ENCODE results near the gene SNRPB.

SNRPB gene

DNA sequence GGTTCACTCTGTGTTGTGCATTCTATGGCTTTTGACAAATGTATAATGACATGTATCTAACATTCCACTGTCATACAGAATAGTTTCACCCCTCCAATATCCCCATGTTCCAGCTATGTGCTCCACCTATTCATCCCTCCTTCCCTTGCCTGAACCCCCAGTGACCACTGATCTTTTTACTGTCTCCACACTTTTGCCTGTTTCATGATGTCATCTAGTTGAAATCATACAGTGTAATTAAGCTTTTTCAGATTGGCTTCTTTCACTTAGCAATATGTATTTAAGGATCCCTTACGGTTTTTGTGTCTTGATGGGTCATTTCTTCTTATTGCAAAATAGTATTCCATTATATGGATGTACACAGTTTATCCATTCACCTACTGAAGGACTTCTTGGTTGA, 50.1 kb downstream of the SNRPB start:
- H3K4me1 Mint-ChIP-seq = no peaks in the 10 kb centered on the region
- H3K36me3 Mint-ChIP-seq (ENCODE audit: low read depth) = no peaks in the 10 kb centered on the region
- H3K9me3 Mint-ChIP-seq = no peaks in the 10 kb centered on the region
- DNase-seq (no peak), ATAC-seq (no peak)
- no peak overlapping the region for H3K27ac Mint-ChIP-seq
- peaks cover 18% of the 10 kb centered on the region for H3K27me3 Mint-ChIP-seq
- no peak overlapping the region for H3K4me3 Mint-ChIP-seq

DNA sequence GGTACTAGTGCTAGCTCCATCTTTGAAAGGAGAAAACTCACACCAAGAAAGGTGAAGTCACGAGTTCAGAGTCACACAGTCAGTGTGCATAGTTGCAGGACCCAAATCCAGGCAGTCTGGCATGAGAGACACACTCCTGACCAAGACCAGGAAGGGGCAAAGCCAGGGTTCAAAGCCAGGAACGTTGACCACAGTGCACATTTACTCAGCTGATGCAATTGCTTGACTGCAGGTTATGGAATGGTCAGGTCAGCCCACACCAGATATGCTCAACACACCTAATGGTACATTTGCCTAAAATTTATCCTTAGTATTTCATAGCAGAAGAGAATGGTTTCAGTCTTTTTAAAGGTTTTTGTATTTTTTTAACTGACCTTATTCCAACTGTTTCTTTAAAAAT, 52.2 kb downstream of the SNRPB start:
- Mint-ChIP-seq H3K4me1 (no peaks in the 10 kb centered on the region), H3K27me3 (peaks cover 26% of the 10 kb centered on the region), H3K36me3 (ENCODE audit: low read depth) (no peaks in the 10 kb centered on the region), H3K4me3 (no peak overlapping the region), H3K9me3 (no peaks in the 10 kb centered on the region), H3K27ac (no peak overlapping the region)
- ATAC-seq (no peak), DNase-seq (no peak)

GRCh38 chr20:2417213-2417541, 53.4 kb downstream of the SNRPB start:
- DNase-seq (no peak), ATAC-seq (no peak)
- Mint-ChIP-seq H3K4me1 (no peaks in the 10 kb centered on the region), H3K4me3 (no peak overlapping the region), H3K27ac (no peak overlapping the region), H3K27me3 (peaks cover 27% of the 10 kb centered on the region), H3K9me3 (no peaks in the 10 kb centered on the region), H3K36me3 (ENCODE audit: low read depth) (no peaks in the 10 kb centered on the region)

DNA sequence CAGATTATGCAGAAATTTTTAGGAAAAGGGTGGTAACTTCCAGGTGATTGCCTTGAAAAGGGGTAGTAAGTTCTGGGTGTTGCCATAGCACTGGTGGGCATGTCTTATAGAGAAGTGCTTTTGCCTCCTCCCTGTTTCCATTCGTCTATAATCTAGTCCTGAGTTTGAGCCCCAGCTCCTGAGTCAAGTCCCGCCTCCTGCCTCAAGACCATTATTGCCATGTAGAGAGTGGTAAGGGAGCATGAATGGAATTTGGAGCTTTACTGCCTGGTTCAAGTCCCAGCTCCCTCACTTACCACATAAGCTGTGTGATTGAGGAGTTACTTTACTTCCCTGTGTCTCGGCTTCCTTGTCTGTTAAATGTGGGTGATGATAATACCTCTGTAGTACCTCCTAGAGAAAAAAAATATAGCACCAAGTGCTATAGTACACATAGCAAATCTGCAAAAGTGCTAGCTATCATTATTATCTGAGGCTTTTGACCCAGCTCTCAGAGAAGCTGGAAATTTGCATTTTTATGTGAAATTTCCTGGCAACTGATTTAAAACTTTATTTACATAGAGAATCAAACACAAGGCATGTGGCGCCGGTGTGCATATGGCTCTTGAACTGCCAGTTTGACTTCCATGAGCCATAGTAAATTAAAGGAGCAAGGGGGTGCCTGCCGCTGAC, 53.9 kb downstream of the SNRPB start:
- peaks cover 29% of the 10 kb centered on the region for H3K27me3 Mint-ChIP-seq
- H3K9me3 Mint-ChIP-seq = no peaks in the 10 kb centered on the region
- no peaks in the 10 kb centered on the region for H3K4me1 Mint-ChIP-seq
- no peak overlapping the region for H3K27ac Mint-ChIP-seq
- H3K36me3 Mint-ChIP-seq (ENCODE audit: low read depth) = no peaks in the 10 kb centered on the region
- ATAC-seq = no peak
- no peak overlapping the region for H3K4me3 Mint-ChIP-seq
- no peak for DNase-seq
